Neuronal stem cell (in vitro differentiated cells): ENCODE results near the gene CELF1.

Source experiments
- DNase-seq: peaks from one replicate; pipeline ENCODE4 v3.0.0-alpha.2; 2013; ENCODE audit warnings: low spot score
- H2AFZ ChIP-seq: one replicate; pipeline ENCODE4 v1.6.1; 2013; ENCODE audit warnings: mild to moderate bottlenecking, low read length, inconsistent platforms
- H2AK5ac ChIP-seq: 2 replicates; pipeline ENCODE4 v1.6.1; 2013; ENCODE audit warnings: low read depth, mild to moderate bottlenecking, inconsistent platforms, low read length, moderate library complexity, mixed read lengths
- H2BK120ac ChIP-seq: 2 replicates; pipeline ENCODE4 v1.6.1; 2013; ENCODE audit warnings: low read depth, mild to moderate bottlenecking, inconsistent platforms, low read length, moderate library complexity, mixed read lengths
- H2BK12ac ChIP-seq: one replicate; pipeline ENCODE4 v1.6.1; 2013; ENCODE audit warnings: low read length, inconsistent platforms
- H2BK15ac ChIP-seq: 2 replicates; pipeline ENCODE4 v1.6.1; 2013; ENCODE audit warnings: mild to moderate bottlenecking, low read length, inconsistent platforms, mixed read lengths
- H2BK5ac ChIP-seq: one replicate; pipeline ENCODE4 v1.6.1; 2013; ENCODE audit warnings: inconsistent platforms, mild to moderate bottlenecking, low read length, moderate library complexity
- H3K14ac ChIP-seq: one replicate; pipeline ENCODE4 v1.6.1; 2013; ENCODE audit warnings: low read length, inconsistent platforms
- H3K18ac ChIP-seq: 2 replicates; pipeline ENCODE4 v1.6.1; 2013; ENCODE audit warnings: low read length, inconsistent platforms
- H3K23ac ChIP-seq: 2 replicates; pipeline ENCODE4 v1.6.1; 2013; ENCODE audit warnings: low read depth, mild to moderate bottlenecking, mixed read lengths, low read length, inconsistent platforms; ENCODE audit not compliant: poor library complexity
- H3K27ac ChIP-seq: replicated peaks from 3 replicates; pipeline ENCODE4 v1.5.1; 2013; ENCODE audit warnings: low read length, inconsistent platforms
- H3K27me3 ChIP-seq, 3 experiments: 2 replicates each; pipeline ENCODE4 v1.6.1; 2013; ENCODE audit warnings: low read length in 3 of 3, mild to moderate bottlenecking in 2 of 3, inconsistent platforms in 1 of 3, low read depth in 1 of 3, mixed read lengths in 1 of 3, moderate library complexity in 1 of 3; ENCODE audit not compliant: control insufficient read depth in 3 of 3, insufficient read depth in 3 of 3
- H3K36me3 ChIP-seq, 2 donors: replicated peaks in 1 of 2; 2 replicates each; pipeline ENCODE4 v1.6.1; 2013; ENCODE audit warnings: low read length in 2 of 2; ENCODE audit not compliant: control insufficient read depth in 2 of 2, insufficient read depth in 2 of 2
- H3K4ac ChIP-seq: 2 replicates; pipeline ENCODE4 v1.6.1; 2013; ENCODE audit warnings: inconsistent platforms, mild to moderate bottlenecking, low read length, moderate library complexity
- H3K4me1 ChIP-seq, 2 donors: 1 replicate in 1 of 2; 2 replicates in 1 of 2; pipeline ENCODE4 v1.6.1; 2013; ENCODE audit warnings: low read length in 2 of 2, low read depth in 1 of 2; ENCODE audit not compliant: control insufficient read depth in 2 of 2, insufficient read depth in 1 of 2
- H3K4me2 ChIP-seq: one replicate; pipeline ENCODE4 v1.6.1; 2013; ENCODE audit warnings: mild to moderate bottlenecking, low read length, inconsistent platforms; ENCODE audit not compliant: insufficient read depth, poor library complexity, severe bottlenecking
- H3K4me3 ChIP-seq, 2 donors: 2 replicates each; pipeline ENCODE4 v1.5.1; 2013; ENCODE audit warnings: low read length in 2 of 2, mild to moderate bottlenecking in 2 of 2, inconsistent platforms in 1 of 2, moderate library complexity in 1 of 2
- H3K79me1 ChIP-seq: one replicate; pipeline ENCODE4 v1.6.1; 2013; ENCODE audit warnings: low read depth, mild to moderate bottlenecking, inconsistent platforms, low read length, moderate library complexity
- H3K9ac ChIP-seq: one replicate; pipeline ENCODE4 v1.6.1; 2013; ENCODE audit warnings: mild to moderate bottlenecking, low read depth, low read length, inconsistent platforms; ENCODE audit not compliant: poor library complexity
- H3K9me3 ChIP-seq, 2 donors: replicated peaks in 1 of 2; 2 replicates each; pipeline versions ENCODE3 to v1.6.1; 2013; ENCODE audit warnings: low read length in 2 of 2, mild to moderate bottlenecking in 2 of 2, inconsistent platforms in 1 of 2, low read depth in 1 of 2, mixed read lengths in 1 of 2, moderate library complexity in 1 of 2; ENCODE audit not compliant: control insufficient read depth in 2 of 2, insufficient read depth in 1 of 2
- H4K8ac ChIP-seq: one replicate; pipeline ENCODE4 v1.6.1; 2013; ENCODE audit warnings: low read depth, mild to moderate bottlenecking, inconsistent platforms, low read length, moderate library complexity
- H4K91ac ChIP-seq: one replicate; pipeline ENCODE4 v1.6.1; 2013; ENCODE audit warnings: low read length, low read depth, mild to moderate bottlenecking, inconsistent platforms; ENCODE audit not compliant: poor library complexity
- WGBS, 2 donors: extraction: QIAGEN DNeasy Blood & Tissue Kit; methylation state at CpG; one replicate each; pipeline ENCODE4 v1.1.7; 2013; ENCODE audit warnings: missing lambda C conversion rate in 2 of 2, mixed read lengths in 1 of 2; ENCODE audit not compliant: insufficient read length in 2 of 2, insufficient replicate concordance in 1 of 2; ENCODE audit errors: extremely low coverage in 2 of 2; 5-methylcytosine and 5-hydroxymethylcytosine counted together

CELF1 gene

DNA sequence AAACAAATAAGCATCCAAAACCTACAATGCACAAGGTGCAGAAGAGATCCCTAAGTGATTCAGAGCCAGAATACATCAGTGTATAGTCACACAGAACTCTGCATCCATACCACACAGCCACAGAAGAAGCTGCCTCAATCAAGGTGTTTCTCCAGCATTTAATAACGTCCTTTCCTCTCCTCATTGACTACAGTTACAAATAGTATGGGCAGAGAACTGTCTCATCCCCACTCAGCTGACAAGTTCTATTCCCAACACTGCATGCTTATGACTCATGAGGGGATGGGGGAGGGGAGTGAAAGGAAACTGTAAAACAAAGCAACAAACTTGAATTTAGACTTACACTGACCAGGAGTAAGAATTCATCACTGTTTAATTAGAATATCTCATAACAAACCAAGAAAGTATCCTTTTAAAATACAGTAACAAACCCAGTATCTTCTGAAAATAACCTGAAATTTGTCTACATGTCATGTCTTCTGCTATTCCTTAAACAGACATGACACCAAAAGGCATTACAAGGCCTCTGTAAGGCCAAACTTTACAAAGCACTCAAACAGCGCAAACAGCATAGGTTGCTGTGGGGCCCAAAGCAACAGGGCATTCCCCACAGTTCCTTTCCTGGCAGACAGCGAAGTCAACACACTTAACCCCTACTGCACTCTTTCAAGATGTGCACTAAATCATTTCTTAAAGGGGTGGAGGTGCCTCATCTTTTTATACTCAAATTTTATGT lies 29.3 kb downstream of the CELF1 start:
- no peak overlapping the region for H3K27ac ChIP-seq

DNA sequence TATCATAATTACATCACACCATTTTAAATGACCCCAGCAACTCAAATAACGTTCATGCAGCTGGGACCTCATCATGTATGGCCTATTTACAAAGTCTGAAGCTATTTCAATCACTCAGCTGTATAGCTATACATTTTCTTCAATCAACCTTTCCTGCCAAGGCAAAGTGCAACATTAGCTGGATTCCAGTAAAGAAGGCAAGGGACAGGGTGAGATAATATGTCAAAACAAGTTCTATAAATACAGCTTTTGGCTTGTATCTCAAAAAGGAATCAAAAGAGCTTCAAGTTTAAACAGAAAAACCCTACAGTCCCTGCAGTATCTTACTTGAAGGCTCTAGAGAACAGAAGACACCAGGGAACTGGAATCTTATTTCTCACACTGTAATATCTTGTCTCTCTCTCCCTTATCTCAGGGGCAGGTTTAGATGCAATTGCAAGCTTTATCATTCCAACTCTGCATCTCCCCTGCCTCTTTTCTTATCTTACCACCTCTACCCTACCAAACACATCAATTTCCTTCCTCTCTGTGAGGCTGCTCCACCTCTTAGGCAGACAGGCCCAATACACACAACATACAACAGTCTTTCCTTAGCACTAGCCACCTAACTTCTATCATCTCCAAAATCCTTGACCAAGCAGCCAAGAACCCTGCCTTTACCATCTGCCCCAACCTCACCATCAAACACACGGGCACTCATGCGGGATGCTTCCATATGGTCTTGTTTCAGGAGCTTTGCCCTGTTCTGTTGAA lies 34.5 kb downstream of the CELF1 start:
- Histone ChIP-seq H3K36me3 (peaks cover 0 to 12% of the 10 kb centered on the region in 2 donors), H3K14ac (no peak overlapping the region), H3K27me3 (no peaks in the 10 kb centered on the region), H2BK15ac (no peak overlapping the region), H3K18ac (no peak overlapping the region), H2BK12ac (no peak overlapping the region), H3K9ac (no peak overlapping the region), H3K4ac (no peak overlapping the region), H3K23ac (no peak overlapping the region), H3K4me1 (peaks cover 7 to 8% of the 10 kb centered on the region in 2 donors), H2BK120ac (no peak overlapping the region), H4K91ac (no peak overlapping the region), H2BK5ac (no peak overlapping the region), H3K9me3 (no peaks in the 10 kb centered on the region), H3K4me2 (no peak overlapping the region), H3K27ac (no peak overlapping the region), H2AFZ (no peak overlapping the region), H4K8ac (no peak overlapping the region), H2AK5ac (no peak overlapping the region), H3K4me3 (no peak overlapping the region), H3K79me1 (peaks cover 1% of the 10 kb centered on the region)
- DNase-seq, result no peak
- no CpG with 5 or more reads among the region's 3 CpGs for WGBS, 2 donors

More for the DNA sequence above, 29.3 kb downstream of the CELF1 start:
- H4K8ac ChIP-seq, result no peak overlapping the region
- WGBS, 2 donors, result no CpG with 5 or more reads among the region's 3 CpGs
- H3K79me1 ChIP-seq, result no peaks in the 10 kb centered on the region
- no peak overlapping the region for H2AK5ac ChIP-seq
- no peak overlapping the region for H3K4me2 ChIP-seq
- H3K4ac ChIP-seq, result no peak overlapping the region
- no peak overlapping the region for H2BK12ac ChIP-seq
- H3K9ac ChIP-seq, result no peak overlapping the region
- H3K23ac ChIP-seq, result no peak overlapping the region
- H2BK120ac ChIP-seq, result no peak overlapping the region
- H4K91ac ChIP-seq, result no peak overlapping the region
- no peaks in the 10 kb centered on the region for H3K9me3 ChIP-seq
- no peaks in the 10 kb centered on the region for H3K27me3 ChIP-seq
- no peak overlapping the region for H2BK5ac ChIP-seq
- no peak overlapping the region for H2AFZ ChIP-seq
- H2BK15ac ChIP-seq, result no peak overlapping the region
- no peak overlapping the region for H3K4me3 ChIP-seq
- no peak for DNase-seq
- H3K14ac ChIP-seq, result no peak overlapping the region
- peaks cover 18 to 25% of the 10 kb centered on the region in 2 donors for H3K4me1 ChIP-seq
- no peak overlapping the region for H3K18ac ChIP-seq
- peaks cover 0 to 21% of the 10 kb centered on the region in 2 donors for H3K36me3 ChIP-seq

DNA sequence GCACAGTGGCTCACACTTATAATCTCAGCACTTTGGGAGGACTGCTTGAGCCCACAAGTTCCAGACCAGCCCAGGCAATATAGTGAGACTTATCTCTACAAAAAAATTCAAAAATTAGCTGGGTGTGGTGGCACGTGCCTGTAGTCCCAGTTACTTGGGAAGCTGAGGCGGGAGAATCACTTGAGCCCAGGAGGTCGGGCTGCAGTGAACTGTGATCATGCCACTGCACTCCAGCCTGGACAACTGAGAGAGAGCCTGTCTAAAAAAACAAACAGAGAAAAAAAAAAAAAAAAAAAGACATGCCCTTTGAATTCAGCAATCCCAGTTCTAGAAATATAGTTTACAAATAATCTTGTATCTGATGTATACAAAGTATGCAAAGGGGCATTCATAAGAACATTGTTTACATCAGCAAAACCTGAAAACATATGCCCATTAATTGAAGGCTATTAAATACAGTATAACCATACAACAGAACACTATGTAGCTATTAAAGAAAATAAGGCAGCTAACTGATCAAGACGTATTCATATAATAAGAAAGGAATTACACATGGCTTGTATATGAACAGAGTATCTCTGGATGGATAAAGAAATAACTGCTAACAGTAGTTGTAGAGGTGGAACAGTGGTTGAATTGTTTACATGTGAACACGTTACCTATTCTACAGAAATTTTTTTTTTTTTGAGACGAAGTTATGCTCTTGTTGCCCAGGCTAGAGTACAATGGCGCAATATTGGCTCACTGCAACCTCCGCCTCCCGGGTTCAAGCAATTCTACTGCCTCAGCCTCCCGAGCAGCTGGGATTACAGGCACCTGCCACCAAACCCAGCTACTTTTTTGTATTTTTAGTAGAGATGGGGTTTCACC lies 35.7 kb downstream of the CELF1 start:
- H3K79me1 ChIP-seq, result peaks cover 1% of the 10 kb centered on the region
- no peaks in the 10 kb centered on the region for H3K9me3 ChIP-seq
- H3K9ac ChIP-seq, result no peak overlapping the region
- H3K14ac ChIP-seq, result no peak overlapping the region
- DNase-seq, result no peak
- H3K4ac ChIP-seq, result no peak overlapping the region
- H3K36me3 ChIP-seq, result peaks cover 0 to 15% of the 10 kb centered on the region in 2 donors
- H3K4me2 ChIP-seq, result no peak overlapping the region
- H3K4me1 ChIP-seq, result peaks cover 2 to 7% of the 10 kb centered on the region in 2 donors
- H2AFZ ChIP-seq, result no peak overlapping the region
- no peak overlapping the region for H4K91ac ChIP-seq
- no peaks in the 10 kb centered on the region for H3K27me3 ChIP-seq
- no peak overlapping the region for H2BK15ac ChIP-seq
- H2BK120ac ChIP-seq, result no peak overlapping the region
- no peak overlapping the region for H3K4me3 ChIP-seq
- H2AK5ac ChIP-seq, result no peak overlapping the region
- no CpG with 5 or more reads among the region's 10 CpGs for WGBS, 2 donors
- H3K27ac ChIP-seq, result no peak overlapping the region
- no peak overlapping the region for H3K18ac ChIP-seq
- H4K8ac ChIP-seq, result no peak overlapping the region
- H2BK12ac ChIP-seq, result no peak overlapping the region
- H2BK5ac ChIP-seq, result no peak overlapping the region
- no peak overlapping the region for H3K23ac ChIP-seq
